Activated T-helper 1 cell treated with Interleukin-2 at 50 U/mL for 16 hours (primary cell): ENCODE results near the gene VCL.
"Not testable (repeated sequence)": the region's sequence is repeated elsewhere in the genome, so short reads cannot be mapped to it uniquely, and the experiment has no call there.

Source experiments
- DNase-seq: peaks from one replicate; pipeline ENCODE4 v3.0.0-alpha.2; 2020; ENCODE audit warnings: low read depth

Gene VCL

GRCh38 chr10:74109452-74109851 is 111.5 kb downstream of the VCL start:
- DNase-seq, result no peak

- no peak for DNase-seq
Observed at GRCh38 chr10:74110120-74110519, 112.2 kb downstream of the VCL start.

- DNase-seq, result no peak
Observed at GRCh38 chr10:74111799-74112198, 113.9 kb downstream of the VCL start.

- DNase-seq, result no peak
Observed at GRCh38 chr10:74113546-74113945, 115.6 kb downstream of the VCL start.

GRCh38 chr10:74114041-74114448 is 116.1 kb downstream of the VCL start:
- DNase-seq, result no peak

- no peak for DNase-seq
Observed at GRCh38 chr10:74117738-74118137, 119.8 kb downstream of the VCL start.

- no peak for DNase-seq
Observed at GRCh38 chr10:74118804-74119203, 120.9 kb downstream of the VCL start.

- DNase-seq, result no peak
Observed at GRCh38 chr10:74120911-74121310, 123.0 kb downstream of the VCL start.

GRCh38 chr10:74121368-74121767 is 123.5 kb downstream of the VCL start:
- no peak for DNase-seq

- DNase-seq, result no peak
Observed at GRCh38 chr10:74122060-74122459, 124.1 kb downstream of the VCL start.

GRCh38 chr10:74123081-74123480 is 125.2 kb downstream of the VCL start:
- DNase-seq, result no peak

- no peak for DNase-seq
Observed at GRCh38 chr10:74133923-74134820, 136.3 kb downstream of the VCL start.

GRCh38 chr10:74135452-74135851 is 137.5 kb downstream of the VCL start:
- no peak for DNase-seq

- no peak for DNase-seq
Observed at GRCh38 chr10:74137992-74138391, 140.1 kb downstream of the VCL start.

GRCh38 chr10:74138596-74138995 is 140.7 kb downstream of the VCL start:
- DNase-seq, result not testable (repeated sequence)

- no peak for DNase-seq
Observed at GRCh38 chr10:74139981-74140380, 142.1 kb downstream of the VCL start.

GRCh38 chr10:74140553-74140952 is 142.6 kb downstream of the VCL start:
- DNase-seq, result no peak

GRCh38 chr10:74145133-74145532 is 147.2 kb downstream of the VCL start:
- DNase-seq, result no peak

- DNase-seq, result not testable (repeated sequence)
Observed at GRCh38 chr10:74146980-74147379, 149.1 kb downstream of the VCL start.

- DNase-seq, result peak; percentile 70
Observed at GRCh38 chr10:74150204-74150989, 152.5 kb downstream of the VCL start, which contains the start of gene AP3M1. Gene AP3M1, minus strand, starts transcription at chr10:74150828. Its CDS starts 12,449 bp downstream, at chr10:74138379.

- peak; percentile 99 for DNase-seq
Observed at GRCh38 chr10:74150990-74151878, 153.3 kb downstream of the VCL start, which contains the start of gene ADK. Gene ADK, plus strand, starts transcription at chr10:74151221. Its CDS starts 58 bp downstream, at chr10:74151279.
